CD4-positive, alpha-beta memory T cell (primary cell): ENCODE data around the gene DUSP18. TPM values are rescaled to one million over a fixed set of nuclear protein-coding genes. Genes with fewer than 3 reads are reported as not detected.
A peak's percentile ranks its signal among the peaks of the same experiment; 100 is the strongest.

Source experiments
- CTCF ChIA-PET: fragments of 350-600 bp; sonication (Branson Sonifier 250); formaldehyde crosslinking; loops from one replicate; lab custom pipeline; 2021; ENCODE audit warnings: inconsistent platforms; ENCODE audit not compliant: partially characterized antibody; lab: Charles Lee
- POLR2A ChIA-PET: fragments of 350-600 bp; sonication (Branson Sonifier 250); formaldehyde crosslinking; loops from one replicate; lab custom pipeline; 2021; ENCODE audit not compliant: partially characterized antibody; lab: Charles Lee
- DNase-seq, 5 donors: peaks; one replicate each; pipeline versions ENCODE4 v3.0.0 to v3.0.0-alpha.2; 2020 to 2022; ENCODE audit warnings: mixed read lengths in 1 of 5
- H3K27ac ChIP-seq: one replicate; pipeline ENCODE4 v1.7.0; 2013; ENCODE audit warnings: low read depth, low read length
- H3K27me3 ChIP-seq: 2 replicates; pipeline ENCODE4 v1.7.0; 2013; ENCODE audit warnings: mild to moderate bottlenecking, low read length, moderate library complexity; ENCODE audit not compliant: insufficient read depth
- H3K36me3 ChIP-seq: 2 replicates; pipeline ENCODE4 v1.7.0; 2013; ENCODE audit warnings: mild to moderate bottlenecking, low read length, moderate library complexity; ENCODE audit not compliant: insufficient read depth
- H3K4me1 ChIP-seq: 2 replicates; pipeline ENCODE4 v1.7.0; 2013; ENCODE audit warnings: mild to moderate bottlenecking, low read length, moderate library complexity; ENCODE audit not compliant: insufficient read depth
- H3K4me3 ChIP-seq, 2 donors: one replicate each; pipeline ENCODE4 v1.7.0; 2013; ENCODE audit warnings: low read length in 2 of 2, mild to moderate bottlenecking in 1 of 2
- H3K9me3 ChIP-seq, 2 donors: one replicate each; pipeline ENCODE4 v1.7.0; 2013; ENCODE audit warnings: low read length in 2 of 2, control low read depth in 1 of 2; ENCODE audit not compliant: control insufficient read depth in 1 of 2
- H3K27ac Mint-ChIP-seq, 7 donors: one replicate each; pipeline ENCODE4 v1.8.0; 2020 to 2021; ENCODE audit warnings: mixed read lengths in 7 of 7, mild to moderate bottlenecking in 6 of 7, inconsistent platforms in 3 of 7, moderate library complexity in 3 of 7
- H3K27me3 Mint-ChIP-seq, 2 donors: one replicate each; pipeline ENCODE4 v1.8.0; 2020 to 2021; ENCODE audit warnings: mixed read lengths in 2 of 2
- H3K36me3 Mint-ChIP-seq, 2 donors: one replicate each; pipeline ENCODE4 v1.8.0; 2020 to 2021; ENCODE audit warnings: mixed read lengths in 2 of 2, inconsistent platforms in 1 of 2, mild to moderate bottlenecking in 1 of 2
- H3K4me1 Mint-ChIP-seq, 4 donors: one replicate each; pipeline ENCODE4 v1.8.0; 2020 to 2021; ENCODE audit warnings: mixed read lengths in 4 of 4, mild to moderate bottlenecking in 1 of 4
- H3K4me3 Mint-ChIP-seq, 8 donors: one replicate each; pipeline ENCODE4 v1.8.0; 2020 to 2021; ENCODE audit warnings: mixed read lengths in 8 of 8, mild to moderate bottlenecking in 7 of 8, moderate library complexity in 6 of 8, inconsistent platforms in 3 of 8
- H3K9me3 Mint-ChIP-seq, 8 donors: one replicate each; pipeline ENCODE4 v1.8.0; 2020 to 2021; ENCODE audit warnings: mixed read lengths in 8 of 8, mild to moderate bottlenecking in 5 of 8, inconsistent platforms in 3 of 8, moderate library complexity in 1 of 8
- intact Hi-C: fragments of 100-400 bp; cut with micrococcal nuclease; formaldehyde crosslinking; loops from one replicate; pipeline ENCODE4 v1.15.1; 2023
- polyA plus RNA-seq, 2 donors: library from polyadenylated mRNA; unstranded; fragments of 300-500 nt; fragmentation: Illumina TruSeq; gene quantifications; one replicate each; pipeline ENCODE4 v1.2.3, GENCODE V29; 2021
- total RNA-seq, 2 experiments: library from RNA; stranded (reverse); gene quantifications; one replicate each; pipeline ENCODE4 v1.2.3, GENCODE V29; 2021

DUSP18 gene
- total and polyA plus RNA-seq, 4 experiments from 2014 or later = 12.4 to 16.9 (median 15.6) TPM

GRCh38 chr22:30652852-30653251, 14.8 kb downstream of the DUSP18 start:
- peak overlapping the region in 1 of 7 donors; percentile 29 for H3K27ac Mint-ChIP-seq
- ChIA-PET CTCF (no interaction called here), POLR2A (no interaction called here)
- Histone ChIP-seq H3K9me3 (no peaks in the 10 kb centered on the region), H3K27ac (no peak overlapping the region), H3K4me3 (no peak overlapping the region), H3K36me3 (no peaks in the 10 kb centered on the region), H3K27me3 (no peaks in the 10 kb centered on the region), H3K4me1 (peaks cover 9% of the 10 kb centered on the region)
- peaks cover 4 to 7% of the 10 kb centered on the region in 2 donors for H3K36me3 Mint-ChIP-seq
- peaks cover 4 to 22% (median 10%) of the 10 kb centered on the region in 4 donors for H3K4me1 Mint-ChIP-seq
- no peaks in the 10 kb centered on the region for H3K27me3 Mint-ChIP-seq
- no peak for DNase-seq
- intact Hi-C loops = no loop called here
- no peak overlapping the region for H3K4me3 Mint-ChIP-seq
- H3K9me3 Mint-ChIP-seq = no peaks in the 10 kb centered on the region

GRCh38 chr22:30650508-30651116, 17.1 kb downstream of the DUSP18 start:
- Histone ChIP-seq H3K27ac (no peak overlapping the region), H3K36me3 (no peaks in the 10 kb centered on the region), H3K4me1 (peaks cover 9% of the 10 kb centered on the region), H3K27me3 (no peaks in the 10 kb centered on the region), H3K4me3 (no peak overlapping the region), H3K9me3 (no peaks in the 10 kb centered on the region)
- no peak overlapping the region for H3K4me3 Mint-ChIP-seq
- intact Hi-C loops = no loop called here
- POLR2A ChIA-PET = interaction anchor here (0.7 to 2.9 kb wide), 5 partner anchors 14 to 243 kb away, joined by 3 to 19 read pairs (median 4); partner anchors contain the start of genes DUSP18 and SLC35E4
- H3K27me3 Mint-ChIP-seq = no peaks in the 10 kb centered on the region
- CTCF ChIA-PET = interaction anchor here (0.8 to 3.0 kb wide), 2 partner anchors 16 to 18 kb away, joined by 3 to 20 read pairs; partner anchors contain the start of gene SLC35E4
- DNase-seq = no peak
- peaks cover 4 to 7% of the 10 kb centered on the region in 2 donors for H3K36me3 Mint-ChIP-seq
- no peaks in the 10 kb centered on the region for H3K9me3 Mint-ChIP-seq
- peaks cover 4 to 22% (median 10%) of the 10 kb centered on the region in 4 donors for H3K4me1 Mint-ChIP-seq
- H3K27ac Mint-ChIP-seq = peak overlapping the region in 1 of 7 donors; percentile 47

GRCh38 chr22:30649430-30650007, 18.2 kb downstream of the DUSP18 start:
- no peaks in the 10 kb centered on the region for H3K9me3 ChIP-seq
- Mint-ChIP-seq H3K27me3 (no peaks in the 10 kb centered on the region), H3K27ac (peak overlapping the region; percentile 41 to 84 (median 73)), H3K4me3 (no peak overlapping the region), H3K36me3 (peaks cover under 1 to 4% of the 10 kb centered on the region in 2 donors), H3K4me1 (peaks cover 4 to 22% (median 10%) of the 10 kb centered on the region in 4 donors), H3K9me3 (no peaks in the 10 kb centered on the region)
- intact Hi-C loops = loop anchor here (1.0 kb wide), 1 partner anchor 18 kb away; the partner anchor contains the start of gene DUSP18
- DNase-seq = peak in 4 of 5 donors; percentile 4 to 82 (median 21)
- no peaks in the 10 kb centered on the region for H3K27me3 ChIP-seq
- H3K27ac ChIP-seq = no peak overlapping the region
- ChIA-PET POLR2A (interaction anchor here (0.9 to 2.9 kb wide), 4 partner anchors 15 to 320 kb away, joined by 3 to 19 read pairs (median 6); partner anchors contain the start of genes DUSP18, MORC2, SLC35E4 and TUG1), CTCF (interaction anchor here (0.8 to 3.0 kb wide), 2 partner anchors 15 to 20 kb away, joined by 3 to 20 read pairs; partner anchors contain the start of gene SLC35E4)
- peaks cover 9% of the 10 kb centered on the region for H3K4me1 ChIP-seq
- H3K36me3 ChIP-seq = no peaks in the 10 kb centered on the region
- H3K4me3 ChIP-seq = no peak overlapping the region

- H3K36me3 ChIP-seq = no peaks in the 10 kb centered on the region
- H3K4me1 Mint-ChIP-seq = peaks cover 4 to 23% (median 11%) of the 10 kb centered on the region in 4 donors
- intact Hi-C loops = loop anchor here (1.0 kb wide), 1 partner anchor 18 kb away; the partner anchor contains the start of gene DUSP18
- H3K4me1 ChIP-seq = peaks cover 9% of the 10 kb centered on the region
- H3K4me3 ChIP-seq = no peak overlapping the region
- no peaks in the 10 kb centered on the region for H3K36me3 Mint-ChIP-seq
- DNase-seq = no peak
- no peaks in the 10 kb centered on the region for H3K9me3 ChIP-seq
- H3K27ac ChIP-seq = peak overlapping the region; percentile 3
- ChIA-PET POLR2A (interaction anchor here (1.9 to 2.9 kb wide), 3 partner anchors 14 to 320 kb away, joined by 5 to 19 read pairs (median 7); partner anchors contain the start of genes DUSP18, MORC2, SLC35E4 and TUG1), CTCF (interaction anchor here (3.0 kb wide), 1 partner anchor 14 kb away, joined by 20 read pairs; the partner anchor contains the start of gene SLC35E4)
- no peak overlapping the region for H3K4me3 Mint-ChIP-seq
- no peaks in the 10 kb centered on the region for H3K27me3 ChIP-seq
- no peaks in the 10 kb centered on the region for H3K9me3 Mint-ChIP-seq
- peak overlapping the region in 3 of 7 donors; percentile 41 to 84 (median 58) for H3K27ac Mint-ChIP-seq
- H3K27me3 Mint-ChIP-seq = no peaks in the 10 kb centered on the region
Measured at GRCh38 chr22:30648825-30649224, 18.9 kb downstream of the DUSP18 start.

- Mint-ChIP-seq H3K27me3 (no peaks in the 10 kb centered on the region), H3K27ac (no peak overlapping the region), H3K4me3 (no peak overlapping the region), H3K4me1 (peaks cover 9 to 30% (median 14%) of the 10 kb centered on the region in 4 donors), H3K36me3 (no peaks in the 10 kb centered on the region), H3K9me3 (no peaks in the 10 kb centered on the region)
- Histone ChIP-seq H3K27ac (no peak overlapping the region), H3K9me3 (no peaks in the 10 kb centered on the region), H3K4me3 (no peak overlapping the region), H3K36me3 (no peaks in the 10 kb centered on the region), H3K4me1 (peaks cover 9% of the 10 kb centered on the region), H3K27me3 (no peaks in the 10 kb centered on the region)
- intact Hi-C loops = no loop called here
- ChIA-PET POLR2A (no interaction called here), CTCF (no interaction called here)
- DNase-seq = no peak
Measured at GRCh38 chr22:30647536-30647935, 20.1 kb downstream of the DUSP18 start.

- H3K9me3 ChIP-seq = no peaks in the 10 kb centered on the region
- no peaks in the 10 kb centered on the region for H3K36me3 Mint-ChIP-seq
- no peak overlapping the region for H3K27ac ChIP-seq
- H3K27me3 ChIP-seq = no peaks in the 10 kb centered on the region
- intact Hi-C loops = no loop called here
- H3K4me3 ChIP-seq = no peak overlapping the region
- no peaks in the 10 kb centered on the region for H3K9me3 Mint-ChIP-seq
- no peaks in the 10 kb centered on the region for H3K36me3 ChIP-seq
- POLR2A ChIA-PET = interaction anchor here (0.6 kb wide), 1 partner anchor 39 kb away, joined by 3 read pairs; no protein-coding TSS in a partner anchor
- CTCF ChIA-PET = interaction anchor here (1.7 kb wide), 1 partner anchor 11 kb away, joined by 7 read pairs; the partner anchor contains the start of gene SLC35E4
- peaks cover 9 to 21% (median 13%) of the 10 kb centered on the region in 4 donors for H3K4me1 Mint-ChIP-seq
- peaks cover 9% of the 10 kb centered on the region for H3K4me1 ChIP-seq
- H3K27ac Mint-ChIP-seq = no peak overlapping the region
- DNase-seq = no peak
- H3K4me3 Mint-ChIP-seq = no peak overlapping the region
- H3K27me3 Mint-ChIP-seq = no peaks in the 10 kb centered on the region
Measured at GRCh38 chr22:30646518-30647160, 21.0 kb downstream of the DUSP18 start.
